Kidney epithelial cell (primary cell): ENCODE data around the gene IL23A. TPM values are rescaled to one million over a fixed set of nuclear protein-coding genes. Genes with fewer than 3 reads are reported as not detected.

Experiments used
- DNase-seq: peaks from one replicate; pipeline ENCODE4 v3.0.0-alpha.2; 2010; ENCODE audit warnings: low read depth
- H3K27me3 ChIP-seq: 2 replicates; pipeline ENCODE4 v1.6.0; 2011; ENCODE audit warnings: low read length; ENCODE audit not compliant: control insufficient read depth, insufficient read depth
- H3K36me3 ChIP-seq: 2 replicates; pipeline ENCODE4 v1.5.1; 2011; ENCODE audit warnings: low read length; ENCODE audit not compliant: control insufficient read depth, insufficient read depth
- H3K4me3 ChIP-seq: 2 replicates; pipeline ENCODE4 v1.5.1; 2011; ENCODE audit warnings: low read depth, mild to moderate bottlenecking, control low read depth, low read length
- total RNA-seq: library from RNA; depleted of rRNA; stranded (reverse); fragments of >200 nt; gene quantifications from 2 replicates; pipeline ENCODE4 v1.2.3, GENCODE V29; 2015
- TF ChIP-seq, protein P1 (sequence below): IDR thresholded peaks from 2 replicates; pipeline ENCODE4 v1.5.1; 2011; ENCODE audit warnings: mild to moderate bottlenecking, moderate library complexity, low read length, control low read depth, inconsistent platforms; ENCODE audit not compliant: insufficient read depth, poor library complexity, severe bottlenecking

Gene IL23A, protein sequence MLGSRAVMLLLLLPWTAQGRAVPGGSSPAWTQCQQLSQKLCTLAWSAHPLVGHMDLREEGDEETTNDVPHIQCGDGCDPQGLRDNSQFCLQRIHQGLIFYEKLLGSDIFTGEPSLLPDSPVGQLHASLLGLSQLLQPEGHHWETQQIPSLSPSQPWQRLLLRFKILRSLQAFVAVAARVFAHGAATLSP
- 30.9 and 33.6 TPM in 2 replicates for total RNA-seq

DNA sequence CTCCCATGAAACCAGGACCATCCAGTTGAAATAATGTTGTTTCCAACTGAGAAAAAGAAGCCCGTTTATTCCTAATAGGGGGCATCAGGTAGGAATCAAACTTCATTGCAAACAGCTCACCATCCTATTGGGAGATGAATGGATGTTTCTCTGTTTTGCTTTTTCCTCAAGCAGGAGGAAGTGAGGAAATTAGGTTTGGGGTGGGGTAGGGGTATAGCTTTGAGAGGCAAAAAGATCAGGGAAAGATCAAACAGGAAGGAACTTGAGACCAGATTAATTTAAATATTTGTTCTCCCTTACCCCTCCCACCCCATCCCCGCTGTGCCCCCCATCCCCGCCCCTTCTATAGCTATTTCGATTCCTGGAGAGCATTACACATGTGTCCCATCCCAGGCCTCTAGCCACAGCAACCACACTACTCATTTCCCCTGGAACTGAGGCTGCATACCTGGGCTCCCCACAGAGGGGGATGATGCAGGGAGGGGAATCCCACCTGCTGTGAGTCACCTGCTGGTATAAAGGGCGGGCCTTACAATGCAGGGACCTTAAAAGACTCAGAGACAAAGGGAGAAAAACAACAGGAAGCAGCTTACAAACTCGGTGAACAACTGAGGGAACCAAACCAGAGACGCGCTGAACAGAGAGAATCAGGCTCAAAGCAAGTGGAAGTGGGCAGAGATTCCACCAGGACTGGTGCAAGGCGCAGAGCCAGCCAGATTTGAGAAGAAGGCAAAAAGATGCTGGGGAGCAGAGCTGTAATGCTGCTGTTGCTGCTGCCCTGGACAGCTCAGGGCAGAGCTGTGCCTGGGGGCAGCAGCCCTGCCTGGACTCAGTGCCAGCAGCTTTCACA, at the start of gene IL23A:
Gene IL23A (plus strand): TSS at position 577 of the 850 bp plus-strand sequence. CDS start 161 bp downstream, at position 738.
- DNase-seq: peak; percentile 79
- TF ChIP-seq, protein P1, sequence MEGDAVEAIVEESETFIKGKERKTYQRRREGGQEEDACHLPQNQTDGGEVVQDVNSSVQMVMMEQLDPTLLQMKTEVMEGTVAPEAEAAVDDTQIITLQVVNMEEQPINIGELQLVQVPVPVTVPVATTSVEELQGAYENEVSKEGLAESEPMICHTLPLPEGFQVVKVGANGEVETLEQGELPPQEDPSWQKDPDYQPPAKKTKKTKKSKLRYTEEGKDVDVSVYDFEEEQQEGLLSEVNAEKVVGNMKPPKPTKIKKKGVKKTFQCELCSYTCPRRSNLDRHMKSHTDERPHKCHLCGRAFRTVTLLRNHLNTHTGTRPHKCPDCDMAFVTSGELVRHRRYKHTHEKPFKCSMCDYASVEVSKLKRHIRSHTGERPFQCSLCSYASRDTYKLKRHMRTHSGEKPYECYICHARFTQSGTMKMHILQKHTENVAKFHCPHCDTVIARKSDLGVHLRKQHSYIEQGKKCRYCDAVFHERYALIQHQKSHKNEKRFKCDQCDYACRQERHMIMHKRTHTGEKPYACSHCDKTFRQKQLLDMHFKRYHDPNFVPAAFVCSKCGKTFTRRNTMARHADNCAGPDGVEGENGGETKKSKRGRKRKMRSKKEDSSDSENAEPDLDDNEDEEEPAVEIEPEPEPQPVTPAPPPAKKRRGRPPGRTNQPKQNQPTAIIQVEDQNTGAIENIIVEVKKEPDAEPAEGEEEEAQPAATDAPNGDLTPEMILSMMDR: no peak

DNA sequence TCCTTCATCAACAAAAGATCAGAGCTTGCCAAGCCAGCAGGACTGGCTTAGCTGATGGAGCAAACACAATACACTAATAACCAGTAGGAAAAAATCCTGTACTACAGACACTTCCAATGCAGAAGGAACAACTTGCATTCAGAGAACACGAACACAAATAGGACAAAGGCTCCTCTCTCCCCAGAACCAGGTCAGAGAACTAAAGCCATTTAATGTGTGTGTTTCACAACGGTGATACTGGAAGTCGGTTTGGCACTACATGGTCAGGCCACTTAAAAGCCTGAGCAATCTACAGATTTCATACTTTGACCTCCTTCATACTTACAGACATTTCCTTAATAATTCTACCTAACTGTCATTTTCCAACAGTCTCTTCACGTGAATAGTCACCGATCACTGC, 44.9 kb upstream of the IL23A start:
- TF ChIP-seq, protein P1: no peak
- Histone ChIP-seq H3K36me3 (no peaks in the 10 kb centered on the region), H3K4me3 (no peak overlapping the region), H3K27me3 (no peaks in the 10 kb centered on the region)
- DNase-seq: no peak

More for the DNA sequence above, at the start of gene IL23A:
- Histone ChIP-seq H3K4me3 (no peak within 1 kb of the TSS), H3K27me3 (no peaks in the 10 kb centered on the region), H3K36me3 (no peaks in the 10 kb centered on the region)

DNA sequence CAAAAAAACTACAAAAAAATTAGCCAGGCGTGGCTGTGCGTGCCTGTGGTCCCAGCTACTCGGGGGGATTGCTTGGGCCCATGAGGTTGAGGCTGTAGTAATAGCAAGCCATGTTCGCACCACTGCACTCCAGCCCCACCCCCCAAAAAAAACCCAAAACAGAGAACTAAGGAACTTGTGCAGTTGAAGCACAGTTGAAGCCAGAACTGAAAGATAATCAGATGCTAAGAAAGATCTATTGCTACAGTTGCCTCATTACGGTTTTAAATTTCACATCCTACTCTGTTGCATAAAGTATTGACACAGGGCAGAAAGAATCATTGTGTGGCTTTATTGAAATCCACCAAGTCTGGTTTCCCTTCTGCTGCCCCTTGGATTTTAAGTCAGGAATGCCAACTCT, 42.4 kb upstream of the IL23A start:
- no peak for DNase-seq
- TF ChIP-seq, protein P1: no peak
- no peaks in the 10 kb centered on the region for H3K36me3 ChIP-seq
- no peak overlapping the region for H3K4me3 ChIP-seq
- no peaks in the 10 kb centered on the region for H3K27me3 ChIP-seq

DNA sequence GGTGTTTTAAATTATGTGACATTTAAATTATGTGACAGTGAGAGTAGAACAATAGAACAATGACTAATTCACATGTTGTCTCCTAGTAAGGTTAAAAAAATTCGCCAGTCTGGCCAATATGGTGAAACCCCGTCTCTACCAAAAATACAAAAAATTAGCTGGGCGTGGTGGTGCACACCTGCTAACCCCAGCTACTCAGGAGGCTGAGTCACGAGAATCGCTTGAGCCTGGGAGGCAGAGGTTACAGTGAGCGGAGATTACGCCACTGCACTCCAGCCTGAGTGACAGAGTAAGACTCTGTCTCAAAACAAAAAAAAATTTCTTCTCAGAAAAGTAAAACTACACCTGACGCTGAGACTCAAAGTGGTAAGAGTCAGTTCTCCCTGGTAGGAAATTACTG, 41.3 kb upstream of the IL23A start:
- TF ChIP-seq, protein P1: no peak
- Histone ChIP-seq H3K4me3 (no peak overlapping the region), H3K36me3 (no peaks in the 10 kb centered on the region), H3K27me3 (no peaks in the 10 kb centered on the region)
- DNase-seq: no peak

DNA sequence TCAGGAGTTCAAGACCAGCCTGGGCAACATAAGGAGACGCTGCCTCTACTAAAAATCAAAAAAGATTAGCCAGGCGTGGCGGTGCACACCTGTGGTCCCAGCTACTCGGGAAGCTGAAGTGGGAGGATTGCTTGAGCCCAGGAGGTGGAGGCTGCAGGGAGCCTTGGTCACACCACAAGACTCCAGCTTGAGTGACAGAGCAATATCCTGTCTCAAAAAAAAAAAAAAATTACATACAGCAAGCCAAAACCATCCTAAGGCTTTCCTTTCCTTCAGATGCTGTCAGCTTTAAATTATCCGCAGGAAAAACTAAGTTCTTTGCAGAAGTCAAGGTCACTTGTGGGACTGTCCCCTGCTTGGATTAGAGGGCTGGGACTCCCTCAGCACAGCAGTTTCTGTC, 39.9 kb upstream of the IL23A start:
- Histone ChIP-seq H3K36me3 (no peaks in the 10 kb centered on the region), H3K4me3 (peak overlapping the region; percentile 86), H3K27me3 (no peaks in the 10 kb centered on the region)
- TF ChIP-seq, protein P1: no peak
- no peak for DNase-seq
